ENCODE measurements around the gene TPCN2. TPM values are rescaled to one million over a fixed set of nuclear protein-coding genes. Genes with fewer than 3 reads are reported as not detected.

The TPCN2 gene
- polyA plus RNA-seq, 3 donors = 29.3 to 52.8 (median 31.5) TPM

DNA sequence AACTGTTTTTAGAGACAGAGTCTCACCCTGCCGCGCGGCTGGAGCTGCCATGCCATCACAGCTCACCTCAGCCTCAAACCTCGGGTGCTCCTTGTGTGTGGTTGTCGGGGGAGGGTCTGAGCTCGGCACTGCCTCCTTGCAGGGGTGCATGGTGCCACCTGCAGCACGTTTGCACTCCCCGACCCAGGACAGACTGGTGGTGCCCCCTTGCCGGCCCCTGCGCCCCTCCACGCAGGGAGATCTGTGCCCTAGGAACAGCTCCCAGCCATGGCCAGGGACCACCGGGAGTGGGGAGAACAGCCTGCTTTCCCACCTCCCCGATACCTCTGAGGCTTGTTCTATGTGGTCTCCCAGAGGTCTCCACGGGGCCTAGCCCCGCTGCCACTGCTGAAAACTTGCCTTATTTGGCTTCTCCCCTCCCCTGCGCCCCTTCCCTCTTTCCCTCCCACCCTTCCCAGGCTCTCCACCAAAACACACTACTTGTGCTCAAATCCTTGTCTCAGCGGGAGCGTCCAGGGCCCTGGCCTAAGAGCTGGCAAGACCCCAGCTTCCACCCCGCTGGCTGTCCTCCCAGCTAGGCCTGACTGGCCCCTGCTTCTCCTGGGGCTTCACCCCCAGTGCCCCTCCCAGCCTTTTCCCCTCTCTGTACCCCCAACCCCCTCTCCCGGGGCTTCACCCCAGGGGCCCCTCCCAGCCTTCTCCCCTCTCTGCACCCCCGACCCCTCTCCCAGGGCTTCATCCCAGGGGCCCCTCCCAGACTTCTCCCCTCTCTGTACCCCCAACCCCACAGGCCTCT lies 13.4 kb upstream of the TPCN2 start:
- Histone ChIP-seq H4K20me1 (ENCODE audit: insufficient read depth, low read length) (no peaks in the 10 kb centered on the region), H3K27me3 (ENCODE audit: control insufficient read depth in 2 of 2, insufficient read depth in 2 of 2, low read length in 2 of 2) (no peaks in the 10 kb centered on the region), H3K9ac (ENCODE audit: insufficient read depth, low read length, poor library complexity, severe bottlenecking) (no peak overlapping the region), H3K9me3 (replicated peaks in 1 of 2; ENCODE audit: control insufficient read depth in 1 of 2, insufficient read depth in 1 of 2, low read length in 2 of 2) (no peaks in the 10 kb centered on the region), H3K79me2 (ENCODE audit: insufficient read depth, low read length) (no peaks in the 10 kb centered on the region), H3K4me1 (ENCODE audit: control insufficient read depth in 1 of 2, insufficient read depth in 2 of 2, low read length in 2 of 2) (peaks cover 55 to 64% of the 10 kb centered on the region in 2 donors), H3K36me3 (replicated peaks in 1 of 2; ENCODE audit: control insufficient read depth in 1 of 2, insufficient read depth in 2 of 2, low read length in 2 of 2) (no peaks in the 10 kb centered on the region), H2AFZ (ENCODE audit: insufficient read depth, low read depth, low read length, poor library complexity, severe bottlenecking) (no peak overlapping the region), H3K4me2 (replicated peaks; ENCODE audit: extremely low read depth, low read length, poor library complexity, severe bottlenecking) (no peak overlapping the region), H3K4me3 (replicated peaks in 1 of 3; ENCODE audit: low read depth in 2 of 3, low read length in 3 of 3) (no peak overlapping the region), H3K27ac (ENCODE audit: low read depth in 1 of 2, low read length in 2 of 2) (no peak overlapping the region)
- peaks cover 56% of the 10 kb centered on the region for H3K4me1 Mint-ChIP-seq
- intact Hi-C loops (cut with micrococcal nuclease) = no loop called here
- no peaks in the 10 kb centered on the region for H3K36me3 Mint-ChIP-seq
- H3K27ac Mint-ChIP-seq = peak overlapping the region in 1 of 7 donors; percentile 78
- WGBS (ENCODE audit: insufficient coverage) = 92% methylated on average over 16 of the region's 21 CpGs
- no peak for DNase-seq
- no peak overlapping the region for H3K4me3 Mint-ChIP-seq
- no peaks in the 10 kb centered on the region for H3K27me3 Mint-ChIP-seq (ENCODE audit: low read depth in 3 of 3)
- H3K9me3 Mint-ChIP-seq = peaks cover 0 to 2% (median 0%) of the 10 kb centered on the region in 7 donors
- TF ChIP-seq, protein P1, sequence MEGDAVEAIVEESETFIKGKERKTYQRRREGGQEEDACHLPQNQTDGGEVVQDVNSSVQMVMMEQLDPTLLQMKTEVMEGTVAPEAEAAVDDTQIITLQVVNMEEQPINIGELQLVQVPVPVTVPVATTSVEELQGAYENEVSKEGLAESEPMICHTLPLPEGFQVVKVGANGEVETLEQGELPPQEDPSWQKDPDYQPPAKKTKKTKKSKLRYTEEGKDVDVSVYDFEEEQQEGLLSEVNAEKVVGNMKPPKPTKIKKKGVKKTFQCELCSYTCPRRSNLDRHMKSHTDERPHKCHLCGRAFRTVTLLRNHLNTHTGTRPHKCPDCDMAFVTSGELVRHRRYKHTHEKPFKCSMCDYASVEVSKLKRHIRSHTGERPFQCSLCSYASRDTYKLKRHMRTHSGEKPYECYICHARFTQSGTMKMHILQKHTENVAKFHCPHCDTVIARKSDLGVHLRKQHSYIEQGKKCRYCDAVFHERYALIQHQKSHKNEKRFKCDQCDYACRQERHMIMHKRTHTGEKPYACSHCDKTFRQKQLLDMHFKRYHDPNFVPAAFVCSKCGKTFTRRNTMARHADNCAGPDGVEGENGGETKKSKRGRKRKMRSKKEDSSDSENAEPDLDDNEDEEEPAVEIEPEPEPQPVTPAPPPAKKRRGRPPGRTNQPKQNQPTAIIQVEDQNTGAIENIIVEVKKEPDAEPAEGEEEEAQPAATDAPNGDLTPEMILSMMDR (IDR thresholded peaks at IDR 0.05) = no peak

DNA sequence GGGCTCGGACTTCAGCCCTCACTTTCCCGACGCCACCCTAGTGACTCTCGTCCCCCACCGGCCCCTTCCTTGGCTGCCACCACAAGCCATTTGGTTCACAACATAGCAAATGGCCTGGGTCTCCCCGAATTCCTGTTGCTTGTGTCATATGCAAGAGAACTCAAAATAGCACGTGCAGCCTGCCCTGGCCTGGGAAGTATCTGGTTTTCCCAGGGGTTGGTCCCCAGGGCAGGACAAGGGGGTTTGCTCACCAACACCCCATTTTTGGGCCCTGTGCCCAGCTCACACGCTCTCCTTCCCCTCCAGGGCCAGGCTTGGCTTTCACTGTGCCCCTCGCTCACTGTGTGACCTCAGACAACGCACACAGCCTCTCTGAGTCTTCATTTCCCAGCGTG lies 12.8 kb upstream of the TPCN2 start:
- intact Hi-C loops (cut with micrococcal nuclease) = no loop called here
- H2AFZ ChIP-seq (ENCODE audit: insufficient read depth, low read depth, low read length, poor library complexity, severe bottlenecking) = no peak overlapping the region
- H3K9me3 ChIP-seq (replicated peaks in 1 of 2; ENCODE audit: control insufficient read depth in 1 of 2, insufficient read depth in 1 of 2, low read length in 2 of 2) = no peaks in the 10 kb centered on the region
- Mint-ChIP-seq H3K27me3 (ENCODE audit: low read depth in 3 of 3) (no peaks in the 10 kb centered on the region), H3K9me3 (peaks cover 0 to 2% (median 0%) of the 10 kb centered on the region in 7 donors), H3K36me3 (no peaks in the 10 kb centered on the region), H3K4me1 (peaks cover 56% of the 10 kb centered on the region), H3K27ac (peak overlapping the region in 1 of 7 donors; percentile 78), H3K4me3 (no peak overlapping the region)
- H3K4me1 ChIP-seq (ENCODE audit: control insufficient read depth in 1 of 2, insufficient read depth in 2 of 2, low read length in 2 of 2) = peaks cover 55 to 64% of the 10 kb centered on the region in 2 donors
- no peak overlapping the region for H3K4me2 ChIP-seq (replicated peaks; ENCODE audit: extremely low read depth, low read length, poor library complexity, severe bottlenecking)
- H3K36me3 ChIP-seq (replicated peaks in 1 of 2; ENCODE audit: control insufficient read depth in 1 of 2, insufficient read depth in 2 of 2, low read length in 2 of 2) = no peaks in the 10 kb centered on the region
- H4K20me1 ChIP-seq (ENCODE audit: insufficient read depth, low read length) = no peaks in the 10 kb centered on the region
- no peak overlapping the region for H3K4me3 ChIP-seq (replicated peaks in 1 of 3; ENCODE audit: low read depth in 2 of 3, low read length in 3 of 3)
- TF ChIP-seq, protein P1 (IDR thresholded peaks at IDR 0.05) = no peak
- H3K27ac ChIP-seq (ENCODE audit: low read depth in 1 of 2, low read length in 2 of 2) = no peak overlapping the region
- H3K9ac ChIP-seq (ENCODE audit: insufficient read depth, low read length, poor library complexity, severe bottlenecking) = no peak overlapping the region
- WGBS (ENCODE audit: insufficient coverage) = 91% methylated on average over 7 of the region's 11 CpGs
- no peak for DNase-seq
- no peaks in the 10 kb centered on the region for H3K27me3 ChIP-seq (ENCODE audit: control insufficient read depth in 2 of 2, insufficient read depth in 2 of 2, low read length in 2 of 2)
- no peaks in the 10 kb centered on the region for H3K79me2 ChIP-seq (ENCODE audit: insufficient read depth, low read length)
